ENCODE results near the gene ALPK3.

GRCh38 chr15:84889313-84889990, 72.3 kb downstream of the ALPK3 start:
- no peak for TF ChIP-seq REST (IDR thresholded peaks at IDR 0.05; ENCODE audit: unreplicated experiment)
- no peak for TF ChIP-seq CTCF (conservative IDR thresholded peaks at IDR 0.05; ENCODE audit: low read depth in 2 of 2)
- no peak for TF ChIP-seq POLR2AphosphoS5 (IDR thresholded peaks at IDR 0.05; ENCODE audit: low read depth)
- no peak for TF ChIP-seq EZH2phosphoT487 (IDR thresholded peaks at IDR 0.05; ENCODE audit: unreplicated experiment)
- TF ChIP-seq CREB1 (CRISPR knock-in tag; IDR thresholded peaks at IDR 0.05; ENCODE audit: low read depth), result no peak
- no peak for TF ChIP-seq ZNF114 (CRISPR knock-in tag; IDR thresholded peaks at IDR 0.05)
- TF ChIP-seq ETS1 (IDR thresholded peaks at IDR 0.05), result no peak
- TF ChIP-seq ZNF331 (CRISPR knock-in tag; IDR thresholded peaks at IDR 0.05; ENCODE audit: low read depth), result no peak

All from GM23338 (cell line).